IPS-18c (cell line): Measurements from ENCODE around the gene TNNI3K.

Source experiments
- H3K4me3 ChIP-seq: 2 replicates; pipeline ENCODE4 v1.7.0; 2013; ENCODE audit warnings: low read depth, mild to moderate bottlenecking, low read length, moderate library complexity; ENCODE audit not compliant: insufficient read depth
- H3K9me3 ChIP-seq: one replicate; pipeline ENCODE4 v1.6.1; 2013; ENCODE audit warnings: mild to moderate bottlenecking, low read length, moderate library complexity; ENCODE audit not compliant: control insufficient read depth, insufficient read depth

Gene TNNI3K

GRCh38 chr1:74498901-74499300, 263.7 kb downstream of the TNNI3K start:
- H3K9me3 ChIP-seq, result no peaks in the 10 kb centered on the region
- no peak overlapping the region for H3K4me3 ChIP-seq

DNA sequence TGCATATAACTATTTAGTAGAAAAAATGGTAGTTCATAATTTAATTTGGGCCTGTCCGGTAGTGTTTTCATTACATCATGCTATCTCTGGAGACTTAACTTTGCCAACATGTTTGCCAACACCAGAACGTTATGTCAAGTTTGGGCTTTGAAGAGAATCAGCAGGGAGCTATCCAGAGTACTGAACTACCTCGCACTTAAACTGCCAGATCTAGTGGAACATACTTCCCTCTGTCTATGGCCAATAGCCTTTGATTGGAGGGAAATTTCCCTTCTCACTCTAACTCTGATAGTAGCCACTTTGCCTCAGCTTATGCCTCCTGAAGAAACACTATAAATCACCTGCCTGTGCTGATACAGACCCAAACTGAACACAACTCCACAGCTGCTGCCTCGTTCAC, 267.2 kb downstream of the TNNI3K start:
- H3K9me3 ChIP-seq, result no peaks in the 10 kb centered on the region
- no peak overlapping the region for H3K4me3 ChIP-seq

- no peak overlapping the region for H3K4me3 ChIP-seq
- no peaks in the 10 kb centered on the region for H3K9me3 ChIP-seq
Measured at GRCh38 chr1:74502858-74503257, 267.7 kb downstream of the TNNI3K start.

DNA sequence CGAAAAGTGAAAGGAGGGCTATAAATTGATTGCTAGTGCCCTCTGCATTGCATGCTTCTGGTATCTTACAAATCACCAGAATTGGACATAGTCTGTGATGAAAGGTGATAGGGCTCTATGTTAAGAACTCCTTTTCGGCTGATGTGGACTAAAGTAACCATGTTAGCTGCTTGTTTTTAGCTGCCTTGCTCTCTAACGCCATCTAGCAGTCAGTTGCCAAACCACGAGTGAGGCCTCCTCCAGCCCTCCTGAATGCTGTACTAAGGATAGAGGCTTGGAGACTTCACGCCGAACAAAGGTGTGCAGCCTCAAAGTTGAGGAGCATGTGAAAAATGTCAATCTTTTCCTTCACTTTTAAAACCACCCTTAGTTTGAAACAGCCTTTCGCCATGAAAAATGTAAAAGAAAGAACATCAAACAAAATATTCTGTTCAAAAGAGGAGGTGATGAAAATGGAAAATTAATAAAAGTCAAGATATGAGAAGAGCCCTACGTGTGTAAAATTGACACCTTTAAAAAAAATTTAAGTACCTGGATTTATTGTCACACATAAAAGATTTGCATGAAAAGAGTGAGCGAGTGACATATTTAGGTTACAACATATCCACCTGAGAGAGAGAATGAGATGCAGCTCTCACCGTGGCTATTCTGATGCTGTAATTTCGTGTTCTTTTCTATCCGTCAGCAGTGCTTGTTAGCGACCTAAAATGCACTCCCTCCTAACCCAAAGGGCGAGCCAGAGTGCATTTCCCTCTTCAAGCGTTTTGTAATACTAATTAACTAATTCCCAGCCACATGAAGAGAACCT, 269.1 kb downstream of the TNNI3K start:
- no peak overlapping the region for H3K4me3 ChIP-seq
- no peaks in the 10 kb centered on the region for H3K9me3 ChIP-seq

- Histone ChIP-seq H3K4me3 (no peak overlapping the region), H3K9me3 (no peaks in the 10 kb centered on the region)
Measured at GRCh38 chr1:74504933-74505512, 269.8 kb downstream of the TNNI3K start.

- Histone ChIP-seq H3K9me3 (no peaks in the 10 kb centered on the region), H3K4me3 (no peak overlapping the region)
Measured at GRCh38 chr1:74505928-74506710, 270.9 kb downstream of the TNNI3K start.

GRCh38 chr1:74508449-74508848, 273.3 kb downstream of the TNNI3K start:
- H3K9me3 ChIP-seq, result no peaks in the 10 kb centered on the region
- H3K4me3 ChIP-seq, result no peak overlapping the region

GRCh38 chr1:74512170-74512915, 277.2 kb downstream of the TNNI3K start, which contains the start of gene LRRC53:
LRRC53 (minus strand) TSS chr1:74512611; CDS start chr1:74483349, 29,262 bp downstream.
- no peaks in the 10 kb centered on the region for H3K9me3 ChIP-seq
- no peak within 1 kb of the TSS for H3K4me3 ChIP-seq

DNA sequence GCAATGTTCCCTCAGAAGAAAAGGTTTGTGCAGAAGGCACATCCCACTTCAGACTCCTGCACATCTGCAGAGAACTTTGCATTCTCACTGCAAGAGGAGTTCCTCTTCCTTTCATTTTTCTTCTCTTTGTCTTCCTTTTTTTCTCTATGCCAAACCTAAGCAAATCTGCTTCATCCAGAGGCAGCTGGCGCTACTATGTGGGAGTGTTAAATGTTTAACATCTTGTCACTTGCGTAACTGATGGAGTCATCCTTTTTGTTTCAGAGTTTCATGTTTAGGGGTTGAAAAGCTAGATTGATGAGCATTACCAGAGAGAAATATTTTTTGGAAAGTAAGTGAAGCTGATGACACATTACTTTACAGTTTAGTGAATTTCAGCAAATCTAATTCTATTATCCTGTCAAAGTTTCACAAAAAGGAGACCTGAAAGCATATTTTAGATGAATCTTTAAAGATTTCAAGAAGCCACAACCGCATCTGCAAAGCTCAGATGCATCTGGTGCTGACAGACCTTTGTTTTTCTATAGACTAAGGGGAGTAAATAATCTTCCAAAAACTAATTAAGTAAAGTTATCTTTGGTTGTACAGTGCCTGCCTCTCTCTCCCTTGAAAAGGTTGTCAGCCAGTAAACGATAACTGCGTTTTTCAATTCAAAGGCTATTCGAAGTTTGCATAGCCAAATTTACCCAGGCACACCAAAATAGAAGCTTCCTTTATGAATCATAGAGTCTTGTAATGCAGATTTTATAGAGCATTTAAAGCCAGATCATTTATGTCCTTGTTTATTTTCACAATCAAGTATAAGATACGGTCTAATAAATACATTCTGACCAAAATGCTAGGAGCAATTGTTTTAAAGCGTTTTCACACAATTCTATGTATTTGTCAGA, 278.5 kb downstream of the TNNI3K start:
- H3K4me3 ChIP-seq, result no peak overlapping the region
- H3K9me3 ChIP-seq, result no peaks in the 10 kb centered on the region

- no peaks in the 10 kb centered on the region for H3K9me3 ChIP-seq
- no peak overlapping the region for H3K4me3 ChIP-seq
Measured at GRCh38 chr1:74517599-74518051, 282.4 kb downstream of the TNNI3K start.

- Histone ChIP-seq H3K9me3 (no peaks in the 10 kb centered on the region), H3K4me3 (no peak overlapping the region)
Measured at GRCh38 chr1:74522148-74522547, 287.0 kb downstream of the TNNI3K start.

- Histone ChIP-seq H3K9me3 (no peaks in the 10 kb centered on the region), H3K4me3 (no peak overlapping the region)
Measured at GRCh38 chr1:74523873-74524480, 288.8 kb downstream of the TNNI3K start.

GRCh38 chr1:74526708-74527107, 291.5 kb downstream of the TNNI3K start:
- no peaks in the 10 kb centered on the region for H3K9me3 ChIP-seq
- H3K4me3 ChIP-seq, result no peak overlapping the region

DNA sequence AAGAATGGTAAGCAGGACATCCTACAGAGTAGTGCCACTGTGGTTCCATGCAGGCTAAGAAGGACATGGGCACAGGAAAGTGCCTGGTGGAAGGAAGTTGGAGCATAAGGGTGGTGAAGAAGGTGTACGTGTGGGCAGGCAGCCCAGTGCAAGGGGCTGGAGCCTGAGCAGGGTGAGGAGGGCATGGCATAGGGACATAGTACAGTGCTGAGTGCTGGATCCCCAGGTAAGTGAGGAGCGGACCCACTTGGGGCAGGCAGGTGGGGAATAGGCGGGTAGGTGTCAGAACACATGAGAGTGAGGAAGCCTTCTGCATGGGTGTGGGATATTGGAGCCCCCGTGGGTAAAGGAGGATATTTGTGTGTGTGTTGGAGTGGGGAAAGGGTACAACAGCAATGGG, 292.9 kb downstream of the TNNI3K start:
- no peak overlapping the region for H3K4me3 ChIP-seq
- no peaks in the 10 kb centered on the region for H3K9me3 ChIP-seq

- Histone ChIP-seq H3K4me3 (no peak overlapping the region), H3K9me3 (no peaks in the 10 kb centered on the region)
Measured at GRCh38 chr1:74530892-74531291, 295.7 kb downstream of the TNNI3K start.

GRCh38 chr1:74531796-74532195, 296.6 kb downstream of the TNNI3K start:
- no peak overlapping the region for H3K4me3 ChIP-seq
- no peaks in the 10 kb centered on the region for H3K9me3 ChIP-seq
